H1 (cell line): ENCODE results near the gene PPP1R3E. TPM values are rescaled to one million over a fixed set of nuclear protein-coding genes. Genes with fewer than 3 reads are reported as not detected.

ENCODE experiments used
- CTCF ChIA-PET: fragments of 300-600 bp; sonication (Branson Sonifier 250); formaldehyde crosslinking; loops from one replicate; lab custom pipeline; 2021; ENCODE audit not compliant: partially characterized antibody; lab: Charles Lee
- POLR2A ChIA-PET: fragments of 300-600 bp; sonication (Branson Sonifier 250); formaldehyde crosslinking; loops from one replicate; lab custom pipeline; 2021; ENCODE audit warnings: inconsistent platforms; ENCODE audit not compliant: partially characterized antibody; lab: Charles Lee
- DNase-seq, 2 experiments: peaks; one replicate each; pipeline versions ENCODE4 v3.0.0 to v3.0.0-alpha.2; 2010 to 2022; ENCODE audit warnings: low spot score in 2 of 2, low read depth in 1 of 2, mixed read lengths in 1 of 2
- FAIRE-seq: peaks from 2 replicates; lab custom pipeline; 2011; peaks lifted over from hg19 to GRCh38; lab: Jason Lieb, UNC
- H2AFZ ChIP-seq: 2 replicates; pipeline ENCODE4 v1.8.1; 2012; ENCODE audit warnings: low read length, inconsistent platforms
- H2AK5ac ChIP-seq: 2 replicates; pipeline ENCODE4 v1.6.1; 2013; ENCODE audit warnings: low read depth, low read length
- H2BK120ac ChIP-seq: replicated peaks from 2 replicates; pipeline ENCODE3; 2013; ENCODE audit warnings: low read depth, low read length, inconsistent platforms
- H2BK12ac ChIP-seq: 2 replicates; pipeline ENCODE4 v1.6.1; 2013; ENCODE audit warnings: low read depth, low read length
- H2BK15ac ChIP-seq: 2 replicates; pipeline ENCODE4 v1.6.1; 2013; ENCODE audit warnings: low read length
- H2BK20ac ChIP-seq: 2 replicates; pipeline ENCODE4 v1.6.1; 2013; ENCODE audit warnings: low read length
- H2BK5ac ChIP-seq: 2 replicates; pipeline ENCODE4 v1.6.1; 2013; ENCODE audit warnings: low read depth, low read length
- H3K14ac ChIP-seq: 2 replicates; pipeline ENCODE4 v1.6.1; 2013; ENCODE audit warnings: inconsistent platforms; ENCODE audit not compliant: insufficient read length
- H3K18ac ChIP-seq: 2 replicates; pipeline ENCODE4 v1.6.1; 2013; ENCODE audit warnings: low read length; ENCODE audit errors: extremely low read depth
- H3K23ac ChIP-seq: 2 replicates; pipeline ENCODE4 v1.6.1; 2013; ENCODE audit warnings: inconsistent platforms; ENCODE audit not compliant: insufficient read length
- H3K23me2 ChIP-seq: 2 replicates; pipeline ENCODE4 v1.6.1; 2013; ENCODE audit warnings: low read depth, low read length
- H3K27ac ChIP-seq: 2 replicates; pipeline ENCODE4 v1.6.1; 2011; ENCODE audit warnings: low read depth, low read length, inconsistent platforms
- H3K27me3 ChIP-seq, 4 experiments: replicated peaks in 1 of 4; 1 replicate in 1 of 4; 2 replicates in 3 of 4; pipeline versions ENCODE4 v1.6.1 to v1.8.1; 2011 to 2013; ENCODE audit warnings: low read length in 3 of 4, mild to moderate bottlenecking in 3 of 4, inconsistent platforms in 2 of 4, mixed read lengths in 2 of 4, moderate library complexity in 1 of 4; ENCODE audit not compliant: control insufficient read depth in 3 of 4, insufficient read depth in 3 of 4; ENCODE audit errors: extremely low read depth in 1 of 4
- H3K36me3 ChIP-seq, 4 experiments: 2 replicates each; pipeline versions ENCODE4 v1.6.1 to v1.8.1; 2011 to 2013; ENCODE audit warnings: mild to moderate bottlenecking in 4 of 4, low read length in 3 of 4, moderate library complexity in 2 of 4, control low read depth in 1 of 4, inconsistent platforms in 1 of 4; ENCODE audit not compliant: insufficient read depth in 4 of 4, control insufficient read depth in 2 of 4
- H3K4ac ChIP-seq: replicated peaks from 2 replicates; pipeline ENCODE3; 2013; ENCODE audit warnings: low read length, low read depth, mixed read lengths, inconsistent platforms; ENCODE audit not compliant: insufficient read length
- H3K4me1 ChIP-seq, 4 experiments: replicated peaks in 1 of 4; 1 replicate in 1 of 4; 2 replicates in 3 of 4; pipeline versions ENCODE4 v1.6.1 to v1.8.1; 2011 to 2013; ENCODE audit warnings: low read length in 3 of 4, inconsistent platforms in 2 of 4, mixed read lengths in 1 of 4; ENCODE audit not compliant: insufficient read depth in 4 of 4, control insufficient read depth in 3 of 4
- H3K4me2 ChIP-seq, 2 experiments: 2 replicates each; pipeline versions ENCODE4 v1.6.1 to v1.8.1; 2011 to 2013; ENCODE audit warnings: low read depth in 2 of 2, low read length in 2 of 2, control low read depth in 1 of 2, inconsistent platforms in 1 of 2, mild to moderate bottlenecking in 1 of 2; ENCODE audit not compliant: insufficient read depth in 1 of 2
- H3K4me3 ChIP-seq, 4 experiments: fragments of 200-600, 300-600 bp in 1 of 4; sonication (generic), shearing (Covaris generic), sonication (Bioruptor Twin) in 1 of 4; 2 replicates each; pipeline versions ENCODE4 v1.5.1 to v1.8.1; 2011 to 2016; ENCODE audit warnings: low read length in 4 of 4, low read depth in 3 of 4, control low read depth in 2 of 4, inconsistent platforms in 2 of 4, mild to moderate bottlenecking in 2 of 4, mixed read lengths in 1 of 4, moderate library complexity in 1 of 4; ENCODE audit not compliant: insufficient read depth in 2 of 4; ENCODE audit errors: extremely low read depth in 1 of 4
- H3K56ac ChIP-seq: replicated peaks from 2 replicates; pipeline ENCODE3; 2013; ENCODE audit warnings: low read depth, mild to moderate bottlenecking, mixed read lengths, low read length, inconsistent platforms; ENCODE audit not compliant: insufficient read length
- H3K79me1 ChIP-seq: 2 replicates; pipeline ENCODE4 v1.6.1; 2013; ENCODE audit warnings: low read depth, low read length, control low read depth
- H3K79me2 ChIP-seq, 2 experiments: 2 replicates each; pipeline versions ENCODE4 v1.6.1 to v1.8.1; 2012 to 2013; ENCODE audit warnings: low read length in 2 of 2, mild to moderate bottlenecking in 2 of 2, inconsistent platforms in 1 of 2; ENCODE audit not compliant: insufficient read depth in 2 of 2, control insufficient read depth in 1 of 2
- H3K9ac ChIP-seq, 4 experiments: replicated peaks in 1 of 4; 1 replicate in 1 of 4; 2 replicates in 3 of 4; pipeline versions ENCODE4 v1.6.1 to v1.8.1; 2011 to 2013; ENCODE audit warnings: low read depth in 3 of 4, low read length in 3 of 4, control low read depth in 2 of 4, mild to moderate bottlenecking in 2 of 4, moderate library complexity in 2 of 4, inconsistent platforms in 1 of 4; ENCODE audit errors: extremely low read depth in 1 of 4
- H3K9me3 ChIP-seq, 2 experiments: 2 replicates each; pipeline versions ENCODE4 v1.6.1 to v1.8.1; 2012 to 2013; ENCODE audit warnings: mild to moderate bottlenecking in 2 of 2, moderate library complexity in 2 of 2, control low read depth in 1 of 2, inconsistent platforms in 1 of 2, low read depth in 1 of 2, low read length in 1 of 2, mixed read lengths in 1 of 2; ENCODE audit not compliant: insufficient read depth in 2 of 2
- H4K20me1 ChIP-seq, 2 experiments: replicated peaks in 1 of 2; 2 replicates each; pipeline versions ENCODE3 to v1.8.1; 2011 to 2013; ENCODE audit warnings: inconsistent platforms in 2 of 2, low read length in 2 of 2, mild to moderate bottlenecking in 1 of 2; ENCODE audit not compliant: insufficient read depth in 2 of 2, control insufficient read depth in 1 of 2
- H4K5ac ChIP-seq: 2 replicates; pipeline ENCODE4 v1.6.1; 2013; ENCODE audit warnings: low read length, low read depth, mixed read lengths, inconsistent platforms; ENCODE audit not compliant: insufficient read length
- H4K8ac ChIP-seq: 2 replicates; pipeline ENCODE4 v1.8.0; 2013; ENCODE audit warnings: mild to moderate bottlenecking, moderate library complexity, low read length, inconsistent platforms; ENCODE audit not compliant: insufficient read depth; ENCODE audit errors: extremely low read depth
- H4K91ac ChIP-seq: replicated peaks from 2 replicates; pipeline ENCODE3; 2013; ENCODE audit warnings: low read length, mixed read lengths, inconsistent platforms; ENCODE audit not compliant: insufficient read length
- CTCF ChIP-seq, 3 experiments: IDR thresholded peaks; 1 replicate in 2 of 3; 2 replicates in 1 of 3; pipeline versions ENCODE4 v1.5.1 to v1.6.1; 2011; ENCODE audit warnings: low read length in 3 of 3, mild to moderate bottlenecking in 3 of 3, inconsistent platforms in 2 of 3, low read depth in 1 of 3, moderate library complexity in 1 of 3; ENCODE audit not compliant: insufficient read depth in 1 of 3; ENCODE audit errors: control extremely low read depth in 1 of 3
- JUND ChIP-seq: IDR thresholded peaks from 2 replicates; pipeline ENCODE4 v1.6.1; 2011; ENCODE audit warnings: mild to moderate bottlenecking, improper control_type of control experiment, low read length
- WGBS, 2 experiments: shearing (Covaris generic) in 1 of 2; methylation state at CpG; one replicate each; pipeline versions ENCODE4 v1.1.6 to v1.1.7; 2013 to 2015; ENCODE audit warnings: low lambda C conversion rate in 2 of 2, mixed read lengths in 2 of 2, inconsistent platforms in 1 of 2, low coverage in 1 of 2, missing lambda C conversion rate in 1 of 2; ENCODE audit not compliant: insufficient replicate concordance in 2 of 2, insufficient coverage in 1 of 2, insufficient read length in 1 of 2; ENCODE audit errors: extremely low coverage in 1 of 2, missing lambda C conversion rate in 1 of 2; 5-methylcytosine and 5-hydroxymethylcytosine counted together
- polyA plus RNA-seq, 7 experiments: library from polyadenylated mRNA; depleted of rRNA in 3 of 7; stranded (reverse) in 5 of 7; unstranded in 2 of 7; fragments of >200 nt in 5 of 7; fragments of 200-250 nt in 2 of 7; gene quantifications; 1 replicate in 5 of 7; 2 replicates in 1 of 7; 4 replicates in 1 of 7; pipeline versions ENCODE4 v1.2.1 to v1.2.3, GENCODE V29; 2011 to 2013; ENCODE audit warnings: missing spikeins in 2 of 7, mixed read lengths in 2 of 7
- total RNA-seq: library from RNA; stranded (reverse); fragmentation: NEBNext Ultra II Directional; extraction: Animal tissue kit (Norgen Biotek cat#: 25700); gene quantifications from 2 replicates; pipeline ENCODE4 v1.2.1, GENCODE V29; 2021

The PPP1R3E gene
- total and polyA plus RNA-seq, 2 of the 8 experiments (the other 6 are each of a cell fraction or from before 2014, with no cell fraction given): 4.4 to 4.7 TPM

- Histone ChIP-seq H3K9ac (no peak overlapping the region), H4K91ac (no peak overlapping the region), H2BK120ac (no peak overlapping the region), H3K4me2 (no peak overlapping the region; a peak in 1 of 4 replicates), H3K4me1 (peaks cover 0 to 4% (median 1%) of the 10 kb centered on the region in 4 experiments; a peak in 3 of 7 replicates), H3K14ac (no peak overlapping the region), H3K27ac (no peak overlapping the region), H3K56ac (no peak overlapping the region), H2AK5ac (no peak overlapping the region), H4K8ac (0 out of 2 replicates have a peak overlapping the region, but pooled peaks have one; percentile 84), H2AFZ (no peak overlapping the region), H3K27me3 (peaks cover 0 to 4% (median 2%) of the 10 kb centered on the region in 4 experiments; a peak in 3 of 7 replicates), H2BK12ac (peak overlapping the region; percentile 39; the same call in 1 of the 2 replicates), H2BK15ac (no peak overlapping the region), H2BK20ac (no peak overlapping the region), H2BK5ac (no peak overlapping the region), H3K9me3 (peaks cover 2% of the 10 kb centered on the region in 2 experiments; a peak in 1 of 4 replicates), H4K5ac (no peak overlapping the region), H3K79me1 (no peaks in the 10 kb centered on the region), H3K79me2 (no peaks in the 10 kb centered on the region), H3K4ac (no peak overlapping the region), H3K18ac (no peak overlapping the region), H4K20me1 (no peaks in the 10 kb centered on the region), H3K4me3 (no peak overlapping the region), H3K23ac (no peak overlapping the region), H3K23me2 (no peaks in the 10 kb centered on the region), H3K36me3 (no peaks in the 10 kb centered on the region)
- ChIA-PET CTCF (interaction anchor here (0.7 to 5.9 kb wide), 34 partner anchors 8 to 291 kb away, joined by 3 to 69 read pairs (median 4); partner anchors contain the start of genes BCL2L2, CMTM5 and EFS), POLR2A (interaction anchor here (0.9 to 3.7 kb wide), 10 partner anchors 8 to 363 kb away, joined by 3 to 25 read pairs (median 4); partner anchors contain the start of genes BCL2L2, EFS and PABPN1)
- 70% methylated on average over 13 of the region's 13 CpGs; no CpG with 5 or more reads in 1 of the 2 experiments for WGBS, 2 experiments
- DNase-seq (no peak), FAIRE-seq (no peak)
- peak in 2 of 3 experiments; percentile 22 to 33; a peak in 2 of 4 replicates for TF ChIP-seq CTCF (IDR thresholded peaks at IDR 0.05; ENCODE audit: control extremely low read depth in 1 of 3, insufficient read depth in 1 of 3, low read depth in 1 of 3, low read length in 3 of 3)
- TF ChIP-seq JUND: no peak
Measured at GRCh38 chr14:23345987-23346692, 43.5 kb upstream of the PPP1R3E start.
